Large intestine (tissue), 3 donors: ENCODE data around the gene SLC51B. TPM values are rescaled to one million over a fixed set of nuclear protein-coding genes. Genes with fewer than 3 reads are reported as not detected.
"Not testable (repeated sequence)": the region's sequence is repeated elsewhere in the genome, so short reads cannot be mapped to it uniquely, and the experiment has no call there.

Source experiments
- DNase-seq, 2 donors: peaks; one replicate each; pipeline versions ENCODE4 v3.0.0 to v3.0.0-alpha.2; 2013
- H3K27ac ChIP-seq: one replicate; pipeline ENCODE4 v1.5.1; 2013; ENCODE audit warnings: low read length
- H3K27me3 ChIP-seq: 2 replicates; pipeline ENCODE4 v1.6.1; 2013; ENCODE audit warnings: low read length; ENCODE audit not compliant: control insufficient read depth, insufficient read depth
- H3K36me3 ChIP-seq: 2 replicates; pipeline ENCODE4 v1.6.1; 2013; ENCODE audit warnings: low read length; ENCODE audit not compliant: control insufficient read depth, insufficient read depth
- H3K4me1 ChIP-seq: one replicate; pipeline ENCODE4 v1.6.1; 2013; ENCODE audit warnings: low read length; ENCODE audit not compliant: control insufficient read depth, insufficient read depth
- H3K4me3 ChIP-seq: one replicate; pipeline ENCODE4 v1.5.1; 2013; ENCODE audit warnings: low read length
- H3K9me3 ChIP-seq: one replicate; pipeline ENCODE4 v1.6.1; 2013; ENCODE audit warnings: mild to moderate bottlenecking, low read depth, low read length, moderate library complexity; ENCODE audit not compliant: control insufficient read depth
- WGBS: methylation state at CpG from one replicate; pipeline ENCODE4 v1.1.5; 2013; ENCODE audit warnings: low lambda C conversion rate; ENCODE audit not compliant: insufficient coverage; 5-methylcytosine and 5-hydroxymethylcytosine counted together
- polyA plus RNA-seq: library from polyadenylated mRNA; unstranded; fragments of 120-200 nt; gene quantifications from one replicate; pipeline ENCODE4 v1.2.1, GENCODE V29; 2013

Gene SLC51B
- polyA plus RNA-seq, 1 donor: 20.2 TPM

DNA sequence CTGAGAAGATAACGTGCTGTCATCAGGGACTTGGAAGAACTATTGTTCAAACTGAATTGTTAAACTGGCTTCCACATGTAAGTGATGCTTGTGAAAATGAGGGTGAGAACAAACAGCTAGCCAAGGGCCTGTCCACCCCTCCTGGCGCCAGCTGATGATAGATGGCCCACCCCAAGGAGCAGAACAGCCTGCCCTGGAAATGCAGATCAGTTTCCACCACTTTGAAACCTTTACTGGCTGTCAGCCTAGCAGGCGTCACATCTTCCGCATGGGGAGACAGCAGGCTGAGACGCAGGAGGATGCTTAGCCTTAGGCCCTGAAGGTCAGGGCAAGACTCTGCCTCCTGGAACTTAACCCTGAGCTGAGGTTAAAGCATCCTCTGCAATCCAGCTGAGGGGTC, 6.4 kb upstream of the SLC51B start:
- Histone ChIP-seq H3K9me3 (no peaks in the 10 kb centered on the region), H3K4me1 (peaks cover 66% of the 10 kb centered on the region), H3K27ac (no peak overlapping the region), H3K36me3 (no peaks in the 10 kb centered on the region), H3K27me3 (no peaks in the 10 kb centered on the region), H3K4me3 (no peak overlapping the region)
- 60% methylated on average over 1 of the region's 5 CpGs for WGBS
- no peak for DNase-seq

GRCh38 chr15:65040461-65040860, 4.7 kb upstream of the SLC51B start:
- H3K36me3 ChIP-seq: no peaks in the 10 kb centered on the region
- no peak overlapping the region for H3K4me3 ChIP-seq
- peak in 1 of 2 donors; percentile 44 for DNase-seq
- WGBS: 100% methylated on average over 2 of the region's 6 CpGs
- H3K9me3 ChIP-seq: no peaks in the 10 kb centered on the region
- peaks cover 68% of the 10 kb centered on the region for H3K4me1 ChIP-seq
- no peak overlapping the region for H3K27ac ChIP-seq
- H3K27me3 ChIP-seq: no peaks in the 10 kb centered on the region

GRCh38 chr15:65041787-65042186, 3.4 kb upstream of the SLC51B start:
- Histone ChIP-seq H3K9me3 (no peaks in the 10 kb centered on the region), H3K27me3 (no peaks in the 10 kb centered on the region), H3K4me3 (no peak overlapping the region), H3K36me3 (no peaks in the 10 kb centered on the region), H3K4me1 (peaks cover 63% of the 10 kb centered on the region), H3K27ac (no peak overlapping the region)
- no peak for DNase-seq
- 33% methylated on average over 1 of the region's 2 CpGs for WGBS

DNA sequence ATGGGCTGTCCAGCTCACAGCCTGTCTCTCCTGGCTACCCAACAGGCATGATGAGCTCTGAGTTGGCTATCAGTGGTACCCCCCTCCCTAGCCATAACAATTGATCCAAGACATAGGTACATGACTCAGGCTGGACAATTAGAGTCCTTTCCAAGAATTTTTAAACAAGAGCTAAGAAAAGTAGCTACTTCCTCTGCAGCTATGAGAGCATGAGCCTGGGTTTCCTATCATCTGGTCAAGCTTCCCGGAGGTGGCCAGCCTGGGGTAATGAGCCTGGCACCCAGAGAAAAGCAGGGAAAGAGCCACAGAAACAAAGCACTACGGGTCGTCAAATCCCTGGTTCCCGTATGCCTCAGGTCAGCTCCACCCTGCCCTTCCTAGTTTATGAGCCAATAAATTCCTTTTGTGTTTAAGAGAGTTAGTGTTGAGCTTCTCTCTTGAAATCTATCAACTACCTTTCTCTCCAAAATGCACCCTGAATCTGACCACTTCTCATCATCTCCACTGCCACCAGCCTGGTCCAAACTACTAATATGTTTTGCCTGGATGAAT, 2.3 kb upstream of the SLC51B start:
- H3K4me1 ChIP-seq: peaks cover 58% of the 10 kb centered on the region
- no peaks in the 10 kb centered on the region for H3K36me3 ChIP-seq
- no CpG with 5 or more reads among the region's 4 CpGs for WGBS
- no peaks in the 10 kb centered on the region for H3K27me3 ChIP-seq
- DNase-seq: peak in 1 of 2 donors; percentile 77
- H3K4me3 ChIP-seq: no peak overlapping the region
- H3K9me3 ChIP-seq: no peaks in the 10 kb centered on the region
- H3K27ac ChIP-seq: peak overlapping the region; percentile 95

DNA sequence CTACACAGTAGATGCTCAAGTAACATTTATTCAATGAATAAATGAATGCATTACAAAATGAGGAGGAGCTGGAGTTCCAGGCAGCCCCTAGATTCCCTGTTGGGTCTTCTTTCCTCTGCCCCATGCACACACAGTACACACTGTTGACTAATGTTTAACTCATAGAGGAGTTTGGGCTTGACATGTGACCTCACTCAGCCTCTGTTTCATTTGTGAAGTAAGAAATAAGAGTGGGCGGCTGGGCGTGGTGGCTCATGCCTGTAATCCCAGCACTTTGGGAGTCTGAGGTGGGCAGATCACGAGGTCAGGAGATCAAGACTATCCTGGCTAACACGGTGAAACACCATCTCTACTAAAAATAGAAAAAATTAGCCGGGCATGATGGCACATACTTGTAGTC, 969 bp upstream of the SLC51B start:
- WGBS: no CpG with 5 or more reads among the region's 5 CpGs
- H3K4me1 ChIP-seq: peaks cover 51% of the 10 kb centered on the region

GRCh38 chr15:65048241-65048640, 3.1 kb downstream of the SLC51B start:
- Histone ChIP-seq H3K9me3 (no peaks in the 10 kb centered on the region), H3K27ac (no peak overlapping the region), H3K36me3 (peaks cover 10% of the 10 kb centered on the region), H3K4me3 (no peak overlapping the region), H3K27me3 (no peaks in the 10 kb centered on the region), H3K4me1 (peaks cover 30% of the 10 kb centered on the region)
- 100% methylated on average over 1 of the region's 2 CpGs for whole genome bisulfite sequencing
- DNase-seq: no peak

More for the DNA sequence above, 969 bp upstream of the SLC51B start:
- H3K4me3 ChIP-seq, H3K9me3 ChIP-seq, H3K27me3 ChIP-seq, H3K36me3 ChIP-seq: not testable (repeated sequence)
- peak; percentile 81 to 90 for DNase-seq
- peak overlapping the region; percentile 95 for H3K27ac ChIP-seq

DNA sequence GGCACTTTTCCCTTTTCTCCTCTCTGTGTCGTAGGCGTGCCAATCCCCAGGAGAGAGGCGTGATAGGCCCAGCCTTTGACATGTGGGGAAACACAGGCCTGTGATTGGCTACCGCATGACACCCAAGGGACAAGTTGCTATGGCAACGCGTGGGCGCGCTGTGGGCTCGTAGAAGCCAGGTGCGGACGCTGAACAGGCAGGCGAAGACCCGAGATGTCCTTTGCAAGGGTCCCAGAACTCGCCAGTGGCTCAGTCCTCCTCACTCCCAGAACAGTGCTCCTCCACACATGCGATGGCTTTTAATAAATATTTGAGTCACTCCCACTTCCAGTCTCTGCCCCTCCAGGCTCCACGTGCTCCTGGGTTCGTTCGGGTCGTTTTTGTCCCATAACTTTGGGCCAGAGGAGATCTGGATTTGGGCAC, 4.2 kb downstream of the SLC51B start:
- Histone ChIP-seq H3K4me3 (peak overlapping the region; percentile 21), H3K27me3 (no peaks in the 10 kb centered on the region), H3K36me3 (peaks cover 14% of the 10 kb centered on the region), H3K4me1 (peaks cover 21% of the 10 kb centered on the region), H3K27ac (no peak overlapping the region), H3K9me3 (no peaks in the 10 kb centered on the region)
- no CpG with 5 or more reads among the region's 19 CpGs for WGBS
- DNase-seq: peak; percentile 86 to 88

GRCh38 chr15:65050270-65050669, 5.1 kb downstream of the SLC51B start:
- WGBS: 80% methylated on average over 3 of the region's 4 CpGs
- no peak overlapping the region for H3K27ac ChIP-seq

GRCh38 chr15:65051266-65051665, 6.1 kb downstream of the SLC51B start:
- no peak for DNase-seq
- H3K27me3 ChIP-seq: no peaks in the 10 kb centered on the region
- no peak overlapping the region for H3K4me3 ChIP-seq
- no CpG with 5 or more reads among the region's 2 CpGs for WGBS
- H3K9me3 ChIP-seq: no peaks in the 10 kb centered on the region
- H3K4me1 ChIP-seq: peaks cover 28% of the 10 kb centered on the region
- H3K27ac ChIP-seq: no peak overlapping the region
- peaks cover 14% of the 10 kb centered on the region for H3K36me3 ChIP-seq

More at GRCh38 chr15:65050270-65050669, 5.1 kb downstream of the SLC51B start:
- Histone ChIP-seq H3K4me3 (no peak overlapping the region), H3K27me3 (no peaks in the 10 kb centered on the region), H3K36me3 (peaks cover 14% of the 10 kb centered on the region), H3K4me1 (peaks cover 24% of the 10 kb centered on the region), H3K9me3 (no peaks in the 10 kb centered on the region)
- DNase-seq: no peak

DNA sequence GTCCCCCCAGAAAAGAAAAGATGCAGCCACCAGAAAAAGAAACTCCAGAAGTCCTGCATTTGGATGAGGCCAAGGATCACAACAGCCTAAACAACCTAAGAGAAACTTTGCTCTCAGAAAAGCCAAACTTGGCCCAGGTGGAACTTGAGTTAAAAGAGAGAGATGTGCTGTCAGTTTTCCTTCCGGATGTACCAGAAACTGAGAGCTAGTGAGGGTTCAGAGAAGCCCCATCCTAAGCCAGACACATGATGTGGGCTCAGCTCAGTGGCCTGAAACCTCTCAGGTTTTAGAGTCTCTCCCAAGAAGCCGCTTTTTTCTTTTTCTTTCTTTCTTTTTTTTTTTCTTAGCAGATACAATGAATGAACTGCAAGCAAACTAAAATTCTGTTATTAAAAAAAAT, 7.8 kb downstream of the SLC51B start:
- Histone ChIP-seq H3K9me3 (no peaks in the 10 kb centered on the region), H3K4me3 (no peak overlapping the region), H3K27me3 (no peaks in the 10 kb centered on the region), H3K4me1 (peaks cover 40% of the 10 kb centered on the region), H3K36me3 (peaks cover 14% of the 10 kb centered on the region), H3K27ac (no peak overlapping the region)
- DNase-seq: no peak
- WGBS: 75% methylated on average over 1 of the region's 2 CpGs
